Measurements from ENCODE around the gene GALNT9. TPM values are rescaled to one million over a fixed set of nuclear protein-coding genes. Genes with fewer than 3 reads are reported as not detected.

GALNT9 gene
- total RNA-seq, 1 experiment from 2014 or later = 0.54 TPM

DNA sequence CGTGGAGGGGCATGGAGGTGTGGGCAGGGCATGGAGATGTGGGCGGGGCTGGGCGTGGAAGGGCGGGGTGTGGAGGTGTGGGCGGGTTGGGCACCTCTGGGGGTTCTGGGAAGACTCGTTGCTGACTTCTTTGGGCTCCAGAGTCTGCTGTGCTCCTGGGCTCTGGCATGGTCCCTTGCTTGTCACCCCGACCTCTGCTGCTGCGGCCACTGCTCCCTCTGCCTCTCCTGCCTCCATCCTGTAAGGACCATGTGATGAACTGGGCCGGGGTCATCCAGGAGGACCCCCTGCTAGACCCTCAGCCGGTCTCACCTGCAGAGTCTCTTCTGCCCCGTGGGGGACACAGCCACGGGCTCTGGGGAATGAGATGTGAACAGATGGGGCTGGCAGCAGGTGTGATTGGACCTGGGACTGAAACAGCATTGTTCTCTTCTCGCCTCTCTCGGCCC is 169.8 kb downstream of the GALNT9 start:
- no peaks in the 10 kb centered on the region for H3K9me3 Mint-ChIP-seq (ENCODE audit: low read depth, unreplicated experiment)
- H3K27ac Mint-ChIP-seq (ENCODE audit: unreplicated experiment) = no peak overlapping the region
- intact Hi-C loops (cut with micrococcal nuclease; ENCODE audit: unreplicated experiment) = no loop called here
- TF ChIP-seq, protein P1, sequence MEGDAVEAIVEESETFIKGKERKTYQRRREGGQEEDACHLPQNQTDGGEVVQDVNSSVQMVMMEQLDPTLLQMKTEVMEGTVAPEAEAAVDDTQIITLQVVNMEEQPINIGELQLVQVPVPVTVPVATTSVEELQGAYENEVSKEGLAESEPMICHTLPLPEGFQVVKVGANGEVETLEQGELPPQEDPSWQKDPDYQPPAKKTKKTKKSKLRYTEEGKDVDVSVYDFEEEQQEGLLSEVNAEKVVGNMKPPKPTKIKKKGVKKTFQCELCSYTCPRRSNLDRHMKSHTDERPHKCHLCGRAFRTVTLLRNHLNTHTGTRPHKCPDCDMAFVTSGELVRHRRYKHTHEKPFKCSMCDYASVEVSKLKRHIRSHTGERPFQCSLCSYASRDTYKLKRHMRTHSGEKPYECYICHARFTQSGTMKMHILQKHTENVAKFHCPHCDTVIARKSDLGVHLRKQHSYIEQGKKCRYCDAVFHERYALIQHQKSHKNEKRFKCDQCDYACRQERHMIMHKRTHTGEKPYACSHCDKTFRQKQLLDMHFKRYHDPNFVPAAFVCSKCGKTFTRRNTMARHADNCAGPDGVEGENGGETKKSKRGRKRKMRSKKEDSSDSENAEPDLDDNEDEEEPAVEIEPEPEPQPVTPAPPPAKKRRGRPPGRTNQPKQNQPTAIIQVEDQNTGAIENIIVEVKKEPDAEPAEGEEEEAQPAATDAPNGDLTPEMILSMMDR (IDR thresholded peaks at IDR 0.05; ENCODE audit: unreplicated experiment) = no peak
- H3K36me3 Mint-ChIP-seq (ENCODE audit: insufficient read depth, unreplicated experiment) = no peaks in the 10 kb centered on the region
- peak; percentile 53 for DNase-seq
- no peak overlapping the region for H3K4me3 Mint-ChIP-seq (ENCODE audit: low read depth, unreplicated experiment)
- H3K4me1 Mint-ChIP-seq (ENCODE audit: low read depth, unreplicated experiment) = peaks cover 16% of the 10 kb centered on the region
- H3K27me3 Mint-ChIP-seq (ENCODE audit: unreplicated experiment) = peaks cover 44% of the 10 kb centered on the region
- BruUV-seq (replicated peaks) = no TSS peak
- CTCF ChIA-PET = no interaction called here

DNA sequence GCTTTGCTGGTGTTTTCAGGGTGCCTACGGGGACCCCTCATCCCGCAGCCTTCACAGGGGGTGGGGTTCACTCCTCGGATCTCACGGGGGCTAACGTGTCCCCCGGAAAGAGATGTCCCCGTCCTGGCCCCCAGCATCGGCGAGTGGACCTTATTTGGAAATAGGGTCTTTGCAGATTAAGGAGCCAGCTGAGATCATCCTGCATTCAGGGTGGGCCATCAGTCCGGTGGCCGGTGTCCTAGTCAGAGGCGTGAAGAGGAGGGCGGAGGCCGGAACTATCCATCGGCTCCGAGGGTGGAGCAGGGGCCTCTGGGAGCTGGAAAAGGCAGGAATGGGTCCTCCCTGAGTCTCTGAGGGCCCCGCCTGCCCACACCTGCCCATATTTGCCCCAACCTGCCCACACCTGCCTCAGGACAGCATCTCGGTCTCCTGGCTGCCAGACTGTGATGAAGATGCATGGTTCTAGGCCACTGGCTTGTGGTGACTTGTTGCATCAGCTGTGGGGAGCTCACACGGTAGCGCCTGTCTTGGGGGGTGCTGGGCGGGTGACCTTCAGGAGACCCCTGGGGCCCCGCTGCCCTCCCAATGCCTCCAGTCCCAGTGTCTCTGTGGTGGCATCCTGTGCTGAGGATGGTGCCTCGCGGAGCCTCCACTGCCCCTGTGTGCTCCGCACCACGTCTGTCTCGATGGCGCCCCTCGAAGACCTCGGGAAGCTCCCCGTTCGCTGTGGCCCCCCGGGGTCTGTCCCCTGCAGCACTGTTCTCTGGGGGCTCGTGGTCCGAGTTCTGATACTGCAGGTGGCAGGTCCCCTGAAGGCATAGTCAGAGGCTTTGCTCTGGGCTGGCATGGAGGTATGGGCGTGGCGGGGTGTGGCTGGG is 170.5 kb downstream of the GALNT9 start:
- BruUV-seq (replicated peaks) = no TSS peak
- intact Hi-C loops (cut with micrococcal nuclease; ENCODE audit: unreplicated experiment) = no loop called here
- H3K27me3 Mint-ChIP-seq (ENCODE audit: unreplicated experiment) = peaks cover 37% of the 10 kb centered on the region
- no peak overlapping the region for H3K4me3 Mint-ChIP-seq (ENCODE audit: low read depth, unreplicated experiment)
- TF ChIP-seq, protein P1 (IDR thresholded peaks at IDR 0.05; ENCODE audit: unreplicated experiment) = no peak
- CTCF ChIA-PET = no interaction called here
- H3K27ac Mint-ChIP-seq (ENCODE audit: unreplicated experiment) = no peak overlapping the region
- H3K36me3 Mint-ChIP-seq (ENCODE audit: insufficient read depth, unreplicated experiment) = no peaks in the 10 kb centered on the region
- DNase-seq = no peak
- H3K4me1 Mint-ChIP-seq (ENCODE audit: low read depth, unreplicated experiment) = peaks cover 9% of the 10 kb centered on the region
- no peaks in the 10 kb centered on the region for H3K9me3 Mint-ChIP-seq (ENCODE audit: low read depth, unreplicated experiment)

DNA sequence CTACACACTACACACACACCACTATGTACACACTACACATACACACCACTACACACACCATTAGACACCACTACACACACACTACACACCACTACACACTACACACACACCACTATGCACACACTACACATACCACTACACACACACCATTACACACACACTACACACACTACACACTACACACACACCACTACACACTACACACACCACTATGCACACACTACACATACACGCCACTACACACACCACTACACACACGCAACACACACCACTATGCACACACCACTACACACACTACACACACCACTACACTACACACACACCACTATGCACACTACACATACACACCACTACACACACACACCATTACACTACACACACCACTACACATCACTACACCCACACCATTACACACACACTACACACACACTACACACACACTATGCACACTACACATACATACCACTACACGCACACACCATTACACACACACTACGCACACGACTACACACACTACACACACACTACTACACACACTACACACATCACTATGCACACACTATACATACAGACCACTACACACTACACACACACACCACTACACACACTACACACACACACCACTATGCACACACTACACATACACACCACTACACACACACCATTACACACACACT is 171.5 kb downstream of the GALNT9 start:
- Mint-ChIP-seq H3K4me3 (ENCODE audit: low read depth, unreplicated experiment) (no peak overlapping the region), H3K27me3 (ENCODE audit: unreplicated experiment) (peaks cover 26% of the 10 kb centered on the region), H3K36me3 (ENCODE audit: insufficient read depth, unreplicated experiment) (no peaks in the 10 kb centered on the region), H3K4me1 (ENCODE audit: low read depth, unreplicated experiment) (peaks cover 7% of the 10 kb centered on the region), H3K27ac (ENCODE audit: unreplicated experiment) (no peak overlapping the region), H3K9me3 (ENCODE audit: low read depth, unreplicated experiment) (no peaks in the 10 kb centered on the region)
- no TSS peak for BruUV-seq (replicated peaks)
- DNase-seq = no peak
- CTCF ChIA-PET = no interaction called here
- intact Hi-C loops (cut with micrococcal nuclease; ENCODE audit: unreplicated experiment) = no loop called here
- TF ChIP-seq, protein P1 (IDR thresholded peaks at IDR 0.05; ENCODE audit: unreplicated experiment) = no peak

DNA sequence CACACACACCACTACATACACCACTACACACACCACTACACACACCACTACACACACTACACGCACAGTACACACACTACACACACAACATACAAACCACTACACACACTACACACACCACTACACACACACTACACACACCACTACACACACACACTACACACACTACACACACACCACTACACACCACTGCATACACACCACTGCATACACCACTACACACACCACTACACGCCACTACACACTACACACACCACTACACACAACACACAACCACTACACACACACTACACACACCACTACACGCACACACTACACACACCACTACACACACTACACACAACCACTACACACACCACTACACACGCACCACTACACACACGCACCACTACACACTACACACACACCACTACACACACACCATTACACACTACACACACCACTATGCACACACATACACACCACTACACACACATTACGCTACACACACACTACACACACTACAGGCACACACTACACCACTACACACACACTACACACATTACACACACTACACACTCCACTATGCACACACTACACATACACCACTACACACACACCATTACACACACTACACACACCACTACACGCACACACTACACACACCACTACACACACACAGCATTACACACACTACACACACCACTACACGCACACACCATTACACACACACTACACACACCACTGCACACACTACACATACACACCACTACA is 172.6 kb downstream of the GALNT9 start:
- no TSS peak for BruUV-seq (replicated peaks)
- H3K27me3 Mint-ChIP-seq (ENCODE audit: unreplicated experiment) = peaks cover 15% of the 10 kb centered on the region
- H3K4me1 Mint-ChIP-seq (ENCODE audit: low read depth, unreplicated experiment) = peaks cover 7% of the 10 kb centered on the region
- peaks cover 4% of the 10 kb centered on the region for H3K36me3 Mint-ChIP-seq (ENCODE audit: insufficient read depth, unreplicated experiment)
- no peak overlapping the region for H3K27ac Mint-ChIP-seq (ENCODE audit: unreplicated experiment)
- CTCF ChIA-PET = no interaction called here
- no peak for DNase-seq
- no peaks in the 10 kb centered on the region for H3K9me3 Mint-ChIP-seq (ENCODE audit: low read depth, unreplicated experiment)
- intact Hi-C loops (cut with micrococcal nuclease; ENCODE audit: unreplicated experiment) = no loop called here
- TF ChIP-seq, protein P1 (IDR thresholded peaks at IDR 0.05; ENCODE audit: unreplicated experiment) = no peak
- no peak overlapping the region for H3K4me3 Mint-ChIP-seq (ENCODE audit: low read depth, unreplicated experiment)

Data from Calu3 (cell line).